ENCODE measurements around the gene LAMA2.

LAMA2 gene

DNA sequence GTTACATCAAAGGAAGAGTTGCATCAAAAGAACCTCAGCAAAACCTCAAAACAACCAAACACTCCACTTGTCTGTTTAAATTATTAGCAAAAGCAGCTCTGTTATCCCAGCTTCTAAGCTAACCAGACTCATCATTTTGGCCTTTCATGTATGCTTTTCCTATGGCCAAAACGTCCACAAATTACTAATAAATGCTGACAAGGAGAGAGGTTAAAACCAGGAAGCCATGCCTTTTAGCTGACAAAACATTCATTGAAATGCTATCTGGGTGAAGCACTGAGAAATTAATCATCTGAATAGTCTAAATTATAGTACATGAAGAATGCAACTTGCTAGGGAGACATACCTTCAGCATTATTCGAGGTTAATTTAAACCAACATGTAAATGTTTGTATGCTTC, 80.6 kb downstream of the LAMA2 start:
- in situ Hi-C loops (cut with HindIII; ENCODE audit: low sequenced_read_pairs) = no loop called here
- TF ChIP-seq, protein P1, sequence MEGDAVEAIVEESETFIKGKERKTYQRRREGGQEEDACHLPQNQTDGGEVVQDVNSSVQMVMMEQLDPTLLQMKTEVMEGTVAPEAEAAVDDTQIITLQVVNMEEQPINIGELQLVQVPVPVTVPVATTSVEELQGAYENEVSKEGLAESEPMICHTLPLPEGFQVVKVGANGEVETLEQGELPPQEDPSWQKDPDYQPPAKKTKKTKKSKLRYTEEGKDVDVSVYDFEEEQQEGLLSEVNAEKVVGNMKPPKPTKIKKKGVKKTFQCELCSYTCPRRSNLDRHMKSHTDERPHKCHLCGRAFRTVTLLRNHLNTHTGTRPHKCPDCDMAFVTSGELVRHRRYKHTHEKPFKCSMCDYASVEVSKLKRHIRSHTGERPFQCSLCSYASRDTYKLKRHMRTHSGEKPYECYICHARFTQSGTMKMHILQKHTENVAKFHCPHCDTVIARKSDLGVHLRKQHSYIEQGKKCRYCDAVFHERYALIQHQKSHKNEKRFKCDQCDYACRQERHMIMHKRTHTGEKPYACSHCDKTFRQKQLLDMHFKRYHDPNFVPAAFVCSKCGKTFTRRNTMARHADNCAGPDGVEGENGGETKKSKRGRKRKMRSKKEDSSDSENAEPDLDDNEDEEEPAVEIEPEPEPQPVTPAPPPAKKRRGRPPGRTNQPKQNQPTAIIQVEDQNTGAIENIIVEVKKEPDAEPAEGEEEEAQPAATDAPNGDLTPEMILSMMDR (IDR thresholded peaks at IDR 0.05; ENCODE audit: low read depth, low read length) = no peak
- H3K4me3 ChIP-seq (ENCODE audit: low read depth, low read length) = no peak overlapping the region
- DNase-seq (ENCODE audit: low read depth, low spot score) = peak; percentile 27

DNA sequence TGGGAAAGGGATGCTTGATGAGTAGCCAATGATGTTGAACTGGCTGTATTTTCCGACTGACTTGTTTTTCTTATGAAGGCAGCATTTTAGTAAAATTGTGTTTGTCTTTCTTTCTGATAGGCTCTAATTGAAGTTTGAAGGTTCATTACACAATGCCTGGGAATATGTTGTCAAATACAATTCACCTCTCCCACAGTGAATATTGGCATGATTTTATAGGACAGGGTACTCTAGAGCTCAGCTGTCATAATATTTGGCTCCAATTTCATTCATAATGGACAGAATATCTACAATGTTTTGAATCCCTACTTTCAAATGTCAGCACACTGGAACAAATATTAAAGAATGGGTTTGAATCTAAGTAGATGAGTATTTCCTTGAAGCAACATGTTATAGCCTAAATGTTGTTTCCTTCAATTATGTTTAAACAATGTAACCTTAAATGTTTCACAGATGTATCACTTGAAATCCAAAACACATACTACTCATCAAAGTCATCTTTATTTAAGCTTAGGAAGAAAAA, 81.4 kb downstream of the LAMA2 start:
- TF ChIP-seq, protein P1 (IDR thresholded peaks at IDR 0.05; ENCODE audit: low read depth, low read length) = no peak
- H3K4me3 ChIP-seq (ENCODE audit: low read depth, low read length) = no peak overlapping the region
- in situ Hi-C loops (cut with HindIII; ENCODE audit: low sequenced_read_pairs) = no loop called here
- DNase-seq (ENCODE audit: low read depth, low spot score) = no peak

DNA sequence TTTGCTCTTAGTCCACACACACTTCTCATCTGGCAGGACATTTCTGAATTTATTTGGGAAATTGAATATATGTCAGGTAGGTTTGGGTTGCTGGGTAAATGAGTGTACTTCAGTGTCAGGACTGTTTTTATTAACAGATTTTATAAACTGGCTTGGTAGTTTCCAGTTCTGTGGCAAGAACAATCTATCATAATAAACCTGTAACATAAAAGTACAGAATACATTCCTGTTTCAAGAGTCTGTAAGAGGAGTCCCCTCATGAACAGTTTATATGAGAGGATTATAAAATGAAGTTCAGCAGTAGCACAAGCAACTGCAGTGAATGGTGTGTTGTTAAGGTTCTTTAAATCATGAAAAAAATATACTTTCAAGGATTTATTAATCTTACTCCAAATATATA, 81.8 kb downstream of the LAMA2 start:
- DNase-seq (ENCODE audit: low read depth, low spot score) = no peak
- TF ChIP-seq, protein P1 (IDR thresholded peaks at IDR 0.05; ENCODE audit: low read depth, low read length) = no peak
- H3K4me3 ChIP-seq (ENCODE audit: low read depth, low read length) = no peak overlapping the region
- in situ Hi-C loops (cut with HindIII; ENCODE audit: low sequenced_read_pairs) = no loop called here

- H3K4me3 ChIP-seq (ENCODE audit: low read depth, low read length) = no peak overlapping the region
- in situ Hi-C loops (cut with HindIII; ENCODE audit: low sequenced_read_pairs) = no loop called here
- TF ChIP-seq, protein P1 (IDR thresholded peaks at IDR 0.05; ENCODE audit: low read depth, low read length) = no peak
- DNase-seq (ENCODE audit: low read depth, low spot score) = no peak
These were observed 84.0 kb downstream of the LAMA2 start for GRCh38 chr6:128966934-128967333.

- in situ Hi-C loops (cut with HindIII; ENCODE audit: low sequenced_read_pairs) = no loop called here
- TF ChIP-seq, protein P1 (IDR thresholded peaks at IDR 0.05; ENCODE audit: low read depth, low read length) = no peak
- DNase-seq (ENCODE audit: low read depth, low spot score) = no peak
- no peak overlapping the region for H3K4me3 ChIP-seq (ENCODE audit: low read depth, low read length)
These were observed 96.1 kb downstream of the LAMA2 start for GRCh38 chr6:128979071-128979470.

DNA sequence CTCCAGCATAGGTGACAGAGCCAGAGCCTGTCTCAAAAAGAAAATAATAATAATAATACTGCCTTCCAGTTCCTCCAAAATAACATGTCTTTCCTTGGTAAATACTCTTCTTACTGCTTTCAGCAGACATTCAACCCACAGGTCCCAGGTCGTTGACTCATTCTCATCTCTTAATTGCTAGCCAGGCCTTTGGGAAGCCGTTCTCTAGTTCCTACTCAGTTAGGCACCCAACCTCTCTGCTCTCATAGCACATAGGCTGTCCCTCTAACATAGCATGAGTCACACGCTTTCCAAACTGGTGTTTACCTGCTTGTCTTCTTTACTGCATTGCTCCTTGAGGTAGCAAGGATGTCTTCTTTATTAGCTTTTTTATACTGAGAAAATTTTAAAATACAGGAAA, 98.8 kb downstream of the LAMA2 start:
- TF ChIP-seq, protein P1 (IDR thresholded peaks at IDR 0.05; ENCODE audit: low read depth, low read length) = no peak
- H3K4me3 ChIP-seq (ENCODE audit: low read depth, low read length) = no peak overlapping the region
- in situ Hi-C loops (cut with HindIII; ENCODE audit: low sequenced_read_pairs) = no loop called here
- DNase-seq (ENCODE audit: low read depth, low spot score) = no peak

DNA sequence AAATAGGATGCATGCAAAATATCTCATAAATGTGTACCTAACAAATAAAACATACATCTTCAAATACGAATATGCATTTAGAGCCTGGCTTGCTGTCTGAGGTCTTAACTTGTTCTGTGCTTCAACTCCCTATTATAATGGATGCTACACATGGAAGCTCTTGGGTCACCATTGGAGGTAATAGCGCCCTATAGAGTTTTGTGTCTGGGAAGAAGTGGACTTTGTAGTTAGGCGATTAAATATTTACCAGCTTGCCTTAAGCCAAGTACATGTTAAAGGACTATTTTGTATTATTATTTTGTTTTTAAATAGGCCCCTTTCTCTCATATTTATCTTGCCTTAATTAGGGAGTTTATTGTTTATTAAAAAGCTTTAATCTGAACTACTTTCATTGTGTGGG, 107.4 kb downstream of the LAMA2 start:
- H3K4me3 ChIP-seq (ENCODE audit: low read depth, low read length) = no peak overlapping the region
- in situ Hi-C loops (cut with HindIII; ENCODE audit: low sequenced_read_pairs) = no loop called here
- TF ChIP-seq, protein P1 (IDR thresholded peaks at IDR 0.05; ENCODE audit: low read depth, low read length) = no peak
- no peak for DNase-seq (ENCODE audit: low read depth, low spot score)
